Fibroblast of villous mesenchyme (primary cell): ENCODE data around the gene ADCY5. TPM values are rescaled to one million over a fixed set of nuclear protein-coding genes. Genes with fewer than 3 reads are reported as not detected.

Experiments
- DNase-seq: peaks from one replicate; pipeline ENCODE4 v3.0.0-alpha.2; 2010; ENCODE audit warnings: low read depth
- H3K4me3 ChIP-seq: 2 replicates; pipeline ENCODE4 v1.5.1; 2011; ENCODE audit warnings: low read depth, mild to moderate bottlenecking, low read length
- CTCF ChIP-seq: IDR thresholded peaks from 2 replicates; pipeline ENCODE4 v1.5.1; 2012; ENCODE audit warnings: low read depth, mild to moderate bottlenecking, low read length; ENCODE audit not compliant: insufficient read depth
- total RNA-seq: library from RNA; depleted of rRNA; stranded (reverse); fragments of >200 nt; gene quantifications from 2 replicates; pipeline ENCODE4 v1.2.3, GENCODE V29; 2012

ADCY5 gene
- total RNA-seq, 1 donor = 0.43 TPM

GRCh38 chr3:123444744-123445143 is 4.1 kb downstream of the ADCY5 start:
- H3K4me3 ChIP-seq = no peak overlapping the region
- DNase-seq = no peak

GRCh38 chr3:123444023-123444422 is 4.9 kb downstream of the ADCY5 start:
- TF ChIP-seq CTCF = no peak
- no peak overlapping the region for H3K4me3 ChIP-seq
- DNase-seq = no peak

More at GRCh38 chr3:123444744-123445143, 4.1 kb downstream of the ADCY5 start:
- peak; percentile 9 for TF ChIP-seq CTCF

GRCh38 chr3:123442908-123443307 is 6.0 kb downstream of the ADCY5 start:
- no peak for TF ChIP-seq CTCF
- H3K4me3 ChIP-seq = no peak overlapping the region
- no peak for DNase-seq

- no peak for TF ChIP-seq CTCF
- DNase-seq = no peak
- H3K4me3 ChIP-seq = no peak overlapping the region
Observed at GRCh38 chr3:123442125-123442524, 6.8 kb downstream of the ADCY5 start.

GRCh38 chr3:123439806-123440580 is 8.9 kb downstream of the ADCY5 start:
- TF ChIP-seq CTCF = no peak
- no peak overlapping the region for H3K4me3 ChIP-seq
- DNase-seq = no peak

GRCh38 chr3:123432832-123433523 is 15.9 kb downstream of the ADCY5 start:
- TF ChIP-seq CTCF = no peak
- no peak overlapping the region for H3K4me3 ChIP-seq
- no peak for DNase-seq
